Activated T-cell treated with anti-CD3 and anti-CD28 coated beads, Interleukin-2, amount 50 U/mL, for 72 hours (primary cell): ENCODE measurements around the gene HIVEP3. TPM values are rescaled to one million over a fixed set of nuclear protein-coding genes. Genes with fewer than 3 reads are reported as not detected.

ENCODE experiments used
- ATAC-seq, 2 donors: fragments of 150-1000 bp; cut with Tn5 transposase; replicated peaks in 1 of 2; 2 replicates each; pipeline ENCODE4 v1.10.0; 2021; ENCODE audit warnings: moderate library complexity in 2 of 2, mild to moderate bottlenecking in 1 of 2
- DNase-seq, 2 donors: peaks; one replicate each; pipeline ENCODE4 v3.0.0; 2021 to 2022; ENCODE audit warnings: mixed read lengths in 1 of 2
- H3K27ac Mint-ChIP-seq: one replicate; pipeline ENCODE4 v1.8.0; 2022; ENCODE audit warnings: mild to moderate bottlenecking, moderate library complexity, mixed read lengths
- H3K27me3 Mint-ChIP-seq: one replicate; pipeline ENCODE4 v1.8.0; 2022; ENCODE audit warnings: low read depth, mixed read lengths
- H3K36me3 Mint-ChIP-seq, 2 donors: one replicate each; pipeline ENCODE4 v1.8.0; 2022; ENCODE audit warnings: mixed read lengths in 2 of 2, mild to moderate bottlenecking in 1 of 2; ENCODE audit not compliant: insufficient read depth in 2 of 2
- H3K4me1 Mint-ChIP-seq: one replicate; pipeline ENCODE4 v1.8.0; 2022; ENCODE audit warnings: low read depth, mixed read lengths
- H3K4me3 Mint-ChIP-seq, 2 donors: one replicate each; pipeline ENCODE4 v1.8.0; 2022; ENCODE audit warnings: mild to moderate bottlenecking in 2 of 2, mixed read lengths in 2 of 2, moderate library complexity in 2 of 2
- H3K9me3 Mint-ChIP-seq, 2 donors: one replicate each; pipeline ENCODE4 v1.8.0; 2022; ENCODE audit warnings: mixed read lengths in 2 of 2
- total RNA-seq, 2 donors: library from RNA; stranded (reverse); gene quantifications; one replicate each; pipeline ENCODE4 v1.2.3, GENCODE V29; 2022

HIVEP3 gene
- total RNA-seq, 2 donors from 2014 or later = 22.8 to 29.2 TPM

- ATAC-seq (no peak), DNase-seq (no peak)
- Mint-ChIP-seq H3K4me1 (peaks cover 91% of the 10 kb centered on the region), H3K27ac (peak overlapping the region; percentile 87), H3K9me3 (no peaks in the 10 kb centered on the region), H3K4me3 (peak overlapping the region; percentile 57 to 69), H3K27me3 (no peaks in the 10 kb centered on the region), H3K36me3 (no peaks in the 10 kb centered on the region)
Observed at GRCh38 chr1:41804176-41804575, 114.5 kb downstream of the HIVEP3 start.

GRCh38 chr1:41803656-41804055, 115.1 kb downstream of the HIVEP3 start:
- peak overlapping the region; percentile 48 to 59 for H3K4me3 Mint-ChIP-seq
- DNase-seq (no peak), ATAC-seq (no peak)
- no peaks in the 10 kb centered on the region for H3K36me3 Mint-ChIP-seq
- no peaks in the 10 kb centered on the region for H3K27me3 Mint-ChIP-seq
- H3K9me3 Mint-ChIP-seq = no peaks in the 10 kb centered on the region
- H3K4me1 Mint-ChIP-seq = peaks cover 90% of the 10 kb centered on the region
- peak overlapping the region; percentile 5 for H3K27ac Mint-ChIP-seq

- Mint-ChIP-seq H3K27ac (peak overlapping the region; percentile 72), H3K36me3 (no peaks in the 10 kb centered on the region), H3K4me1 (peaks cover 83% of the 10 kb centered on the region), H3K4me3 (peak overlapping the region; percentile 48 to 59), H3K27me3 (no peaks in the 10 kb centered on the region), H3K9me3 (no peaks in the 10 kb centered on the region)
- ATAC-seq = peak in 1 of 2 donors; percentile 3
- DNase-seq = peak in 1 of 2 donors; percentile 19
Observed at GRCh38 chr1:41802532-41803501, 115.9 kb downstream of the HIVEP3 start.

- Mint-ChIP-seq H3K36me3 (no peaks in the 10 kb centered on the region), H3K9me3 (no peaks in the 10 kb centered on the region), H3K4me3 (peak overlapping the region; percentile 50 to 59), H3K27me3 (no peaks in the 10 kb centered on the region), H3K4me1 (peaks cover 67% of the 10 kb centered on the region), H3K27ac (no peak overlapping the region)
- ATAC-seq (peak; percentile 30 to 42), DNase-seq (no peak)
Observed at GRCh38 chr1:41800311-41800829, 118.4 kb downstream of the HIVEP3 start.

GRCh38 chr1:41799723-41800122, 119.0 kb downstream of the HIVEP3 start:
- no peak overlapping the region for H3K27ac Mint-ChIP-seq
- no peaks in the 10 kb centered on the region for H3K27me3 Mint-ChIP-seq
- H3K4me3 Mint-ChIP-seq = peak overlapping the region in 1 of 2 donors; percentile 50
- DNase-seq (peak in 1 of 2 donors; percentile 45), ATAC-seq (peak; percentile 91 to 92)
- H3K36me3 Mint-ChIP-seq = no peaks in the 10 kb centered on the region
- H3K9me3 Mint-ChIP-seq = no peaks in the 10 kb centered on the region
- peaks cover 66% of the 10 kb centered on the region for H3K4me1 Mint-ChIP-seq

- Mint-ChIP-seq H3K27me3 (no peaks in the 10 kb centered on the region), H3K9me3 (no peaks in the 10 kb centered on the region), H3K36me3 (no peaks in the 10 kb centered on the region), H3K4me3 (peak overlapping the region in 1 of 2 donors; percentile 14), H3K27ac (no peak overlapping the region), H3K4me1 (peaks cover 66% of the 10 kb centered on the region)
- no peak for ATAC-seq
- DNase-seq = no peak
Observed at GRCh38 chr1:41799205-41799604, 119.5 kb downstream of the HIVEP3 start.

- peaks cover 71% of the 10 kb centered on the region for H3K4me1 Mint-ChIP-seq
- no peaks in the 10 kb centered on the region for H3K27me3 Mint-ChIP-seq
- H3K36me3 Mint-ChIP-seq = peaks cover 0 to 5% of the 10 kb centered on the region in 2 donors
- no peak overlapping the region for H3K27ac Mint-ChIP-seq
- no peak overlapping the region for H3K4me3 Mint-ChIP-seq
- no peak for ATAC-seq
- no peak for DNase-seq
- H3K9me3 Mint-ChIP-seq = peaks cover 2% of the 10 kb centered on the region in 2 donors
Observed at GRCh38 chr1:41795205-41795762, 123.4 kb downstream of the HIVEP3 start.

GRCh38 chr1:41794031-41794430, 124.7 kb downstream of the HIVEP3 start:
- ATAC-seq = peak; percentile 24 to 56
- Mint-ChIP-seq H3K4me3 (no peak overlapping the region), H3K4me1 (peaks cover 67% of the 10 kb centered on the region), H3K27ac (no peak overlapping the region), H3K36me3 (peaks cover 0 to 7% of the 10 kb centered on the region in 2 donors), H3K27me3 (no peaks in the 10 kb centered on the region), H3K9me3 (peaks cover 2% of the 10 kb centered on the region in 2 donors)
- DNase-seq = no peak

- Mint-ChIP-seq H3K9me3 (peaks cover 2% of the 10 kb centered on the region in 2 donors), H3K27ac (peak overlapping the region; percentile 17), H3K27me3 (no peaks in the 10 kb centered on the region), H3K36me3 (peaks cover 0 to 7% of the 10 kb centered on the region in 2 donors), H3K4me3 (peak overlapping the region; percentile 38 to 68), H3K4me1 (peaks cover 66% of the 10 kb centered on the region)
- no peak for ATAC-seq
- DNase-seq = no peak
Observed at GRCh38 chr1:41792485-41792770, 126.3 kb downstream of the HIVEP3 start.

GRCh38 chr1:41791667-41792484, 126.8 kb downstream of the HIVEP3 start:
- Mint-ChIP-seq H3K36me3 (peaks cover 0 to 7% of the 10 kb centered on the region in 2 donors), H3K9me3 (peaks cover 2% of the 10 kb centered on the region in 2 donors), H3K4me3 (peak overlapping the region; percentile 38 to 68), H3K27me3 (no peaks in the 10 kb centered on the region), H3K27ac (no peak overlapping the region), H3K4me1 (peaks cover 66% of the 10 kb centered on the region)
- DNase-seq (peak in 1 of 2 donors; percentile 36), ATAC-seq (peak; percentile 84)

- ATAC-seq (no peak), DNase-seq (no peak)
- H3K36me3 Mint-ChIP-seq = peaks cover 0 to 9% of the 10 kb centered on the region in 2 donors
- H3K4me1 Mint-ChIP-seq = peaks cover 58% of the 10 kb centered on the region
- no peak overlapping the region for H3K4me3 Mint-ChIP-seq
- no peak overlapping the region for H3K27ac Mint-ChIP-seq
- peaks cover 2% of the 10 kb centered on the region in 2 donors for H3K9me3 Mint-ChIP-seq
- no peaks in the 10 kb centered on the region for H3K27me3 Mint-ChIP-seq
Observed at GRCh38 chr1:41790351-41790750, 128.4 kb downstream of the HIVEP3 start.

GRCh38 chr1:41789661-41790330, 128.9 kb downstream of the HIVEP3 start:
- Mint-ChIP-seq H3K9me3 (peaks cover 2% of the 10 kb centered on the region in 2 donors), H3K27me3 (no peaks in the 10 kb centered on the region), H3K36me3 (peaks cover 0 to 9% of the 10 kb centered on the region in 2 donors), H3K4me1 (peaks cover 58% of the 10 kb centered on the region), H3K4me3 (no peak overlapping the region), H3K27ac (no peak overlapping the region)
- DNase-seq (no peak), ATAC-seq (no peak)
